Measurements from ENCODE around the gene UCHL5.
"Not testable (repeated sequence)": the region's sequence is repeated elsewhere in the genome, so short reads cannot be mapped to it uniquely, and the experiment has no call there.

UCHL5 gene

DNA sequence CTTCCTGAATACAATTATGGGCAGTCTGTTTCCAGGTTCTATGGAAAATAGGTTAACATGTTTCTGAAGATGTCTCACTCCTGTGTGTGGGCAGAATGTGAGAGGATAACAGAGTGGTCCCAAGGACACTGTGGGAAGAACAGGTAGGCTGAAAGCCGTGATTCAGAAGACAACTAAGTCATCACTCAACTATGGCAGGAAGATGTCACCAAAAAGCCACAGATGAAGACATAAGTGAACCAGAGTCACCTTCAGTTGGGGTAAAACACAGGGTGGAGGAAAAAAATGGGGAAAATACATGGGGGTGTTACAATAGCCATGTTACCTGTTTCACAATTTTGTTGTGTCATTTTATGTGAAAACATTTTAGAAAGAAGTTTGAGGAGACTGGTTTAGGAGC lies 75.1 kb downstream of the UCHL5 start:
- no peak overlapping the region for H3K4me3 ChIP-seq (ENCODE audit: low read depth, low read length)
- in situ Hi-C loops (cut with HindIII; ENCODE audit: low sequenced_read_pairs), result no loop called here
- DNase-seq (ENCODE audit: low read depth), result no peak
- TF ChIP-seq, protein P1, sequence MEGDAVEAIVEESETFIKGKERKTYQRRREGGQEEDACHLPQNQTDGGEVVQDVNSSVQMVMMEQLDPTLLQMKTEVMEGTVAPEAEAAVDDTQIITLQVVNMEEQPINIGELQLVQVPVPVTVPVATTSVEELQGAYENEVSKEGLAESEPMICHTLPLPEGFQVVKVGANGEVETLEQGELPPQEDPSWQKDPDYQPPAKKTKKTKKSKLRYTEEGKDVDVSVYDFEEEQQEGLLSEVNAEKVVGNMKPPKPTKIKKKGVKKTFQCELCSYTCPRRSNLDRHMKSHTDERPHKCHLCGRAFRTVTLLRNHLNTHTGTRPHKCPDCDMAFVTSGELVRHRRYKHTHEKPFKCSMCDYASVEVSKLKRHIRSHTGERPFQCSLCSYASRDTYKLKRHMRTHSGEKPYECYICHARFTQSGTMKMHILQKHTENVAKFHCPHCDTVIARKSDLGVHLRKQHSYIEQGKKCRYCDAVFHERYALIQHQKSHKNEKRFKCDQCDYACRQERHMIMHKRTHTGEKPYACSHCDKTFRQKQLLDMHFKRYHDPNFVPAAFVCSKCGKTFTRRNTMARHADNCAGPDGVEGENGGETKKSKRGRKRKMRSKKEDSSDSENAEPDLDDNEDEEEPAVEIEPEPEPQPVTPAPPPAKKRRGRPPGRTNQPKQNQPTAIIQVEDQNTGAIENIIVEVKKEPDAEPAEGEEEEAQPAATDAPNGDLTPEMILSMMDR (IDR thresholded peaks at IDR 0.05; ENCODE audit: low read depth, low read length, missing control alignments), result no peak

DNA sequence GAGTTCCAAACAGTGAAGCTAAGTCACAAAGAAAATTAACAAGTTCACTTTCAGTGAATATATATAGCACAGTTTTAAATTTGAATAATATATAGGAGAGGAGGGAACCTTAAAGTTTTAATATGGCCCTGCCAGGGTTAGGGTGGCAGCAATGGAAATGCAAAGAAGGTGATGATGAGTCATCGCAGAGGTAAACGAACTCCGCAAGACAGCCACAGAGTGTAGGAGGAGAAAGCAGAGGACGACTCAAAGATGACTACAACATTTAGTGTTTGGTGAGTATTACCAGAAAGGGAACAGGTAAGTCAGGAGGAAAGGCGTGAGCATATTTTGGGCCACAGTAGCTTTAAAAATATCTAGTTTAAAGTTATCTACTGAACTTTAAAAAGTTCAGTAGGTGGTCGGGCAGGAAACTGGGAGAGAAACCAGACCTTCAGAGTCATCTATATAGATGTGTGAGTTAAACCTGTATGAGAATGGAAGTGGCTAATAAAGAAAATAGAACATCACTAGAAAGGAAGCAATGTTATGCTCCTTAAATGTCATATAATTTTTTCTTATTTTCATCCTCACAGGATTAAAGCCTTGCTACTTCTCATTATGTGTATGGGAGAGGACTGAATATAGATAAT lies 75.7 kb downstream of the UCHL5 start:
- in situ Hi-C loops (cut with HindIII; ENCODE audit: low sequenced_read_pairs), result no loop called here
- no peak overlapping the region for H3K4me3 ChIP-seq (ENCODE audit: low read depth, low read length)
- no peak for DNase-seq (ENCODE audit: low read depth)
- TF ChIP-seq, protein P1 (IDR thresholded peaks at IDR 0.05; ENCODE audit: low read depth, low read length, missing control alignments), result no peak

DNA sequence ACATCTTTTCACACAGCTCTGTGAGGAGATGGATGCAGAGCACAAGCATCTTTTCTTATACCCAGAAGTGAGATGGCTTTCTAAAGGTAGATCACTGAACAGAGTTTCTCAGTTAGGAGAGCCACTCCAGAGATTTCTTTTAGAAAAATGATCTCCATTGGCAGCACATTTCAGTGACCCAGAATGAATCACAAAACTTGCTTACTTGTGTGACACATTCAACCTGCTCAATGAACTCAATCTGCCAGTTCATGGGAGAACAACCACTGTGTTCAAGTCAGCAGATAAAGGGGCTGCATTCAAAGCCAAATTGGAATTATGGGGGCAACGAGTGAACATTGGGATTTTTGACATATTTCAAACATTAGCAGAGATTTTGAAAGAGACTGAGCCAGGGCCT lies 78.3 kb downstream of the UCHL5 start:
- H3K4me3 ChIP-seq (ENCODE audit: low read depth, low read length), result no peak overlapping the region
- TF ChIP-seq, protein P1 (IDR thresholded peaks at IDR 0.05; ENCODE audit: low read depth, low read length, missing control alignments), result no peak
- in situ Hi-C loops (cut with HindIII; ENCODE audit: low sequenced_read_pairs), result no loop called here
- no peak for DNase-seq (ENCODE audit: low read depth)

DNA sequence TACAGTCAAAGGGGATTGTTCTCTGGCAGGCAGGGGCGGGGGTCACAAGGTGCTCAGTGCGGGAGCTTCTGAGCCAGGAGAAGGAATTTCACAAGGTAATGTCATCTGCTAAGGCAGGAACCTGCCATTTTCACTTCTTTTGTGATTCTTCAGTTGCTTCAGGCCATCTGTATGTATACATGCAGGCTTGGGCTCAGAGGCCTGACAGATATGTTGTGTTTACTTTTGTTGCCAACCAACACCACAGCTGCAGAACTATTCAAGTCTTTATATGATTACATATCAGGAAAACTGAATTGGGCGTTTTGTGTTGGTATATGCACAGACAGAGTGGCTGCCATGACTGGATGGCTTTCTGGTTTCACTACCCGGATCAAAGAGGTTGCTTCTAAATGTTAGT lies 78.8 kb downstream of the UCHL5 start:
- in situ Hi-C loops (cut with HindIII; ENCODE audit: low sequenced_read_pairs); H3K4me3 ChIP-seq (ENCODE audit: low read depth, low read length); DNase-seq (ENCODE audit: low read depth): not testable (repeated sequence)

DNA sequence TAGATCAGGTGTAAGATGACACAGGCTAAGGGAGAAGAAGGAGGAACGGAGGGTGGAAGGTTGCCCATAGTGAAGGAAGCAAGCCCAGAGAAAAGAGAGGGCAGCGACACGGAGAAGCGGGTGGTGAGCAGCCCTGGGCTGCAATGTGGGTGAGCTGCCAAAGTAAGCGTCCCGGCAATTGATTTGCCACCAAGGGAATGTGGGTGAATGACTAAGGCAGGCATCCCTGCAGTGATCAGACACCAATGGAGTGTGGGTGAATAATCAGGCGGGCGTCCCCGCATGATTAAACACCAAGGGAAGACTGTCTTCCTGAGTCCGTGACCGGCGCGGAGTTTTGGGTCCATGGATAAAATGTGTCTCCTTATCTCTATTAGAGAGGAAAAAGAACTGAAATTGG lies 79.6 kb downstream of the UCHL5 start:
- TF ChIP-seq, protein P1 (IDR thresholded peaks at IDR 0.05; ENCODE audit: low read depth, low read length, missing control alignments), result no peak
- in situ Hi-C loops (cut with HindIII; ENCODE audit: low sequenced_read_pairs), result no loop called here
- H3K4me3 ChIP-seq (ENCODE audit: low read depth, low read length), result no peak overlapping the region
- DNase-seq (ENCODE audit: low read depth), result no peak

DNA sequence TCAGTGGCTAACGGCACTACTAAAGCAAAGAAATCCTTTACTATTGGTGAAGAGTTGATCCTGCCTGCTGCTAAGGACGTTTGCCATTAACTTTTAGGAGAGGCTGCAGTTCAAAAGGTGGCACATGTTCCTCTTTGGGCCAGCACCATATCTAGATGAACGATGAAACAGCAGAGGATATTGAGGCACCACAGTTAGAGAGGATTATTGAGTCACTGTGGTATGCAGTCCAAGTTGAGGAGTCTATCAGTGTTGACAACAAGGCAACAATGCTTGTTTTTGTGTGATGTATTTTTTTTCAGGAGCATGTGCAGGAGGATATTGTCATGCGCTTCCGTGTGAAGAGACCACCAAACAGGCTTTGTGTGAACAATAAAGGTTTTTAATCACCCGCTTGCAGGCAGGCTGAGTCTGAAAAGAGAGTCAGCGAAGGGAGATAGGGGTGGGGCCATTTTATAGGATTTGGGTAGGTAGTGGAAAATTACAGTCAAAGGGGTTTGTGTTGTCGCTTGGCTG lies 80.9 kb downstream of the UCHL5 start:
- H3K4me3 ChIP-seq (ENCODE audit: low read depth, low read length), result no peak overlapping the region
- TF ChIP-seq, protein P1 (IDR thresholded peaks at IDR 0.05; ENCODE audit: low read depth, low read length, missing control alignments), result no peak
- in situ Hi-C loops (cut with HindIII; ENCODE audit: low sequenced_read_pairs), result no loop called here
- DNase-seq (ENCODE audit: low read depth), result no peak

DNA sequence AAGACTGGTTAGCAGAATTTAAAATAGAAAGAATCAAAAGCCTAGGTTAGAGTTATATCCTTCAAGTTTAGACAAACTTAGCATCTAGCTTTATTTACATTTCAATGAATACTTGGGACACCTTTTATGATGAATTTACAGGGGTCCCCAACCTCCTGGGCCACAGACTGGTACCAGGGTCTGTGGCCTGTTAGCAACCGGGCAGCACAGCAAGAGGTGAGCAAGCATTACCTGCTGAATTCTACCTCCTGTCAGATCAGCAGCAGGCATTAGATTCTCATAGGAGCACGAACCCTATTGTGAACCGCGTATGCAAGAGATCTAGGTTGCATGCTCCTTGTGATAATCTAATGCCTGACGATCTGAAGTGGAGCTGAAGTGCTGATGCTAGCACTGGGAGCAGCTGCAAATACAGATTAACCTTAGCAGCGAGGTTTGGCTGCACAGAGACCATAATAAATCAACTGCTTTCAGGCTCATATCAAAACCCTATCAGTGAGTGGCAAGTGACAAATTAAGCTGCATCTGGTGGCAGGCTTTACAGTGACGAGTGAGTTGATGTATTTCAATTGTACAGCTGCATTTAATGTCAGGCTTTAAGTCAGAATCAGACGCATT lies 82.0 kb downstream of the UCHL5 start:
- no peak for DNase-seq (ENCODE audit: low read depth)
- TF ChIP-seq, protein P1 (IDR thresholded peaks at IDR 0.05; ENCODE audit: low read depth, low read length, missing control alignments), result no peak
- in situ Hi-C loops (cut with HindIII; ENCODE audit: low sequenced_read_pairs), result no loop called here
- H3K4me3 ChIP-seq (ENCODE audit: low read depth, low read length), result no peak overlapping the region
